WTC11 (cell line): ENCODE results near the gene LZTR1.

Source experiments
- CTCF ChIP-seq: fragments of 200-600 bp; IDR thresholded peaks from 2 replicates; pipeline ENCODE4 v1.8.0; 2022; ENCODE audit warnings: antibody characterized with exemption
- MYBL2 ChIP-seq: sonication (generic); formaldehyde crosslinking; IDR thresholded peaks from 2 replicates; pipeline ENCODE4 v1.8.1; 2023; ENCODE audit warnings: mild to moderate bottlenecking, moderate library complexity, missing genetic modification reagents
- TP53 ChIP-seq: sonication (generic); formaldehyde crosslinking; IDR thresholded peaks from 2 replicates; pipeline ENCODE4 v1.8.1; 2023; ENCODE audit warnings: mild to moderate bottlenecking, missing genetic modification reagents

- TF ChIP-seq CTCF (no peak), TP53 (CRISPR knock-in tag) (no peak), MYBL2 (CRISPR knock-in tag) (no peak)
Observed at GRCh38 chr22:20943104-20943933, 38.8 kb upstream of the LZTR1 start.
